OCI-LY1 (cell line): Measurements from ENCODE around the gene PRKCE.

ENCODE experiments used
- H2AFZ ChIP-seq: fragments of 200-600 bp; sonication (generic), shearing (Covaris generic); 2 replicates; pipeline ENCODE4 v1.6.0; 2014; ENCODE audit warnings: antibody characterized with exemption, mild to moderate bottlenecking, low read length
- H3F3A ChIP-seq: fragments of 200-600 bp; sonication (generic), shearing (Covaris generic); 2 replicates; pipeline ENCODE4 v1.6.0; 2014; ENCODE audit warnings: mild to moderate bottlenecking, antibody characterized with exemption, low read length, moderate library complexity; ENCODE audit not compliant: insufficient read depth
- H3K27ac ChIP-seq: fragments of 200-600 bp; sonication (generic); 2 replicates; pipeline ENCODE4 v1.5.1; 2014; ENCODE audit warnings: low read length, mixed run types, mild to moderate bottlenecking, low read depth; ENCODE audit not compliant: poor library complexity, severe bottlenecking
- H3K27me3 ChIP-seq: fragments of 200-600 bp; sonication (generic); 2 replicates; pipeline ENCODE4 v1.6.0; 2014; ENCODE audit warnings: antibody characterized with exemption, mild to moderate bottlenecking, low read length, moderate library complexity; ENCODE audit not compliant: insufficient read depth
- H3K36me3 ChIP-seq: fragments of 200-600 bp; sonication (generic); 2 replicates; pipeline ENCODE4 v1.6.1; 2014; ENCODE audit warnings: mild to moderate bottlenecking, antibody characterized with exemption, low read length, moderate library complexity, mixed read lengths; ENCODE audit not compliant: insufficient read depth
- H3K4me1 ChIP-seq: fragments of 200-600 bp; sonication (generic); 2 replicates; pipeline ENCODE4 v1.5.1; 2014; ENCODE audit warnings: mild to moderate bottlenecking, low read length, moderate library complexity; ENCODE audit not compliant: insufficient read depth, severe bottlenecking
- H3K4me2 ChIP-seq: fragments of 200-600 bp; sonication (generic), shearing (Covaris generic); 2 replicates; pipeline ENCODE4 v1.6.1; 2014; ENCODE audit warnings: low read length
- H3K4me3 ChIP-seq: fragments of 200-600 bp; sonication (generic); 2 replicates; pipeline ENCODE4 v1.5.1; 2014; ENCODE audit warnings: low read length, low read depth, mild to moderate bottlenecking, mixed read lengths; ENCODE audit not compliant: poor library complexity, severe bottlenecking
- H3K79me2 ChIP-seq: fragments of 200-600 bp; shearing (Covaris generic); 2 replicates; pipeline ENCODE4 v1.6.1; 2016; ENCODE audit warnings: mixed run types, low read length, mixed read lengths; ENCODE audit not compliant: insufficient read depth
- H3K9ac ChIP-seq: fragments of 200-600 bp; sonication (generic), shearing (Covaris generic); 2 replicates; pipeline ENCODE4 v1.6.1; 2014; ENCODE audit warnings: mild to moderate bottlenecking, low read length, mixed read lengths
- H3K9me2 ChIP-seq: fragments of 200-600 bp; sonication (generic), shearing (Covaris generic); 2 replicates; pipeline ENCODE4 v1.6.1; 2014; ENCODE audit warnings: low read depth, mild to moderate bottlenecking, low read length, mixed read lengths
- H3K9me3 ChIP-seq: fragments of 200-600 bp; shearing (Covaris generic); 2 replicates; pipeline ENCODE4 v1.6.1; 2014; ENCODE audit warnings: low read length, mixed read lengths
- H4K20me1 ChIP-seq: fragments of 200-600 bp; sonication (generic), shearing (Covaris generic); 2 replicates; pipeline ENCODE4 v1.6.0; 2016; ENCODE audit warnings: mild to moderate bottlenecking, low read length; ENCODE audit not compliant: insufficient read depth
- EZH2 ChIP-seq: fragments of 200-600 bp; sonication (generic), shearing (Covaris generic); IDR thresholded peaks from 2 replicates; pipeline ENCODE4 v1.8.0; 2017; ENCODE audit warnings: borderline replicate concordance, mixed run types, mild to moderate bottlenecking, antibody characterized with exemption, low read length, moderate library complexity, mixed read lengths
- TF ChIP-seq, protein P1 (sequence below): fragments of 200-600 bp; sonication (generic), shearing (Covaris generic); IDR thresholded peaks from 2 replicates; pipeline ENCODE4 v1.5.1; 2017; ENCODE audit warnings: mild to moderate bottlenecking, antibody characterized with exemption, low read length, moderate library complexity, mixed read lengths

PRKCE gene

DNA sequence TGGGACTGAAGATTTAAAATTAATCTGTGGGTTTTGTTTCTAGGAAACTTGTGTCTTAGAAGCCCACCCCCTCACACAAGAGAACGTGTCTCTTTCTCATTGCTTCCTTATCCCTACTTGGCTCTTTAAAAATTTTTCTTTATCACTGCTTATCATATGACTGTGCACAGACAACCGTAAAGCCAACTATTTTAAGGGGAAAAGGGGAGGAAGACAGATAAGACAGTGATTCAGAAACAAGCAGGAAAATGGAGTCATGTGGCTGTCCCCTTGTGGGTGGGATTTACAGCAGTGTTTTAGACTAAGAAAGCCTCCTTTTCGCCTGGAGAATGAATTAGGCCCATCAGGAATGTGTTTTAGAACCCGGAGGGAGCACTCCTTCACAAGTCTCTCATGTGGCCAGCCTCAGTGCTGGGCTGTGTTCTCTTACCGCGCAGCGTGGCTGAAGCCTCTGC lies 17.6 kb downstream of the PRKCE start:
- no peak overlapping the region for H3K9ac ChIP-seq
- no peaks in the 10 kb centered on the region for H3K9me3 ChIP-seq
- no peak for TF ChIP-seq EZH2
- TF ChIP-seq, protein P1, sequence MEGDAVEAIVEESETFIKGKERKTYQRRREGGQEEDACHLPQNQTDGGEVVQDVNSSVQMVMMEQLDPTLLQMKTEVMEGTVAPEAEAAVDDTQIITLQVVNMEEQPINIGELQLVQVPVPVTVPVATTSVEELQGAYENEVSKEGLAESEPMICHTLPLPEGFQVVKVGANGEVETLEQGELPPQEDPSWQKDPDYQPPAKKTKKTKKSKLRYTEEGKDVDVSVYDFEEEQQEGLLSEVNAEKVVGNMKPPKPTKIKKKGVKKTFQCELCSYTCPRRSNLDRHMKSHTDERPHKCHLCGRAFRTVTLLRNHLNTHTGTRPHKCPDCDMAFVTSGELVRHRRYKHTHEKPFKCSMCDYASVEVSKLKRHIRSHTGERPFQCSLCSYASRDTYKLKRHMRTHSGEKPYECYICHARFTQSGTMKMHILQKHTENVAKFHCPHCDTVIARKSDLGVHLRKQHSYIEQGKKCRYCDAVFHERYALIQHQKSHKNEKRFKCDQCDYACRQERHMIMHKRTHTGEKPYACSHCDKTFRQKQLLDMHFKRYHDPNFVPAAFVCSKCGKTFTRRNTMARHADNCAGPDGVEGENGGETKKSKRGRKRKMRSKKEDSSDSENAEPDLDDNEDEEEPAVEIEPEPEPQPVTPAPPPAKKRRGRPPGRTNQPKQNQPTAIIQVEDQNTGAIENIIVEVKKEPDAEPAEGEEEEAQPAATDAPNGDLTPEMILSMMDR: no peak
- H4K20me1 ChIP-seq: no peaks in the 10 kb centered on the region
- no peak overlapping the region for H3K4me3 ChIP-seq
- H3K9me2 ChIP-seq: no peaks in the 10 kb centered on the region
- peaks cover 20% of the 10 kb centered on the region for H3K4me1 ChIP-seq
- H3F3A ChIP-seq: no peaks in the 10 kb centered on the region; the same call in 1 of the 2 replicates
- H3K4me2 ChIP-seq: no peak overlapping the region
- no peak overlapping the region for H2AFZ ChIP-seq
- H3K27ac ChIP-seq: no peak overlapping the region
- H3K36me3 ChIP-seq: peaks cover 13% of the 10 kb centered on the region
- H3K79me2 ChIP-seq: peaks cover 74% of the 10 kb centered on the region
- no peaks in the 10 kb centered on the region for H3K27me3 ChIP-seq

DNA sequence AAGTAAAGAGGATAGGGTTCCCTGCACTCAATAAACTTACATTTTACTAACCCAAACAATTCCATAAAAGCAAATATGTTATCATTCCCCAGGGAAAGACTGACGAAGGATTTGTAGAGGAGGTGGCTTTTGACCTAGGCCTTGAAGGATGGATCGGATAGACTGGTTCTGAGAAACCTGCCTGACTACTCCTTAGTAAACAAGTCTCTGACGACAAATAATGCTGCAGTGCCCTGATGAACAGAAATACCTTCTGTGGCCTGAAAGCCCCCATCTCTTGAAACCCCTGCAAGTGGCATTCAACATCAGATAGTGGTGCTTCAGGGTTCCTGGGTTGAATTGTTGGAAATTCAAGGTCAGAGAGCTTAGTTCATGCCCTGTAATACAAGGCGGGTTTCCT lies 19.2 kb downstream of the PRKCE start:
- Histone ChIP-seq H3K36me3 (peaks cover 13% of the 10 kb centered on the region), H3K4me1 (peaks cover 20% of the 10 kb centered on the region), H3K4me2 (no peak overlapping the region), H3K27me3 (no peaks in the 10 kb centered on the region), H2AFZ (no peak overlapping the region), H3K4me3 (no peak overlapping the region), H3K79me2 (peaks cover 75% of the 10 kb centered on the region), H4K20me1 (no peaks in the 10 kb centered on the region), H3K9me2 (no peaks in the 10 kb centered on the region), H3K9ac (no peak overlapping the region), H3F3A (no peaks in the 10 kb centered on the region), H3K9me3 (no peaks in the 10 kb centered on the region), H3K27ac (no peak overlapping the region)
- TF ChIP-seq, protein P1: no peak
- TF ChIP-seq EZH2: no peak

DNA sequence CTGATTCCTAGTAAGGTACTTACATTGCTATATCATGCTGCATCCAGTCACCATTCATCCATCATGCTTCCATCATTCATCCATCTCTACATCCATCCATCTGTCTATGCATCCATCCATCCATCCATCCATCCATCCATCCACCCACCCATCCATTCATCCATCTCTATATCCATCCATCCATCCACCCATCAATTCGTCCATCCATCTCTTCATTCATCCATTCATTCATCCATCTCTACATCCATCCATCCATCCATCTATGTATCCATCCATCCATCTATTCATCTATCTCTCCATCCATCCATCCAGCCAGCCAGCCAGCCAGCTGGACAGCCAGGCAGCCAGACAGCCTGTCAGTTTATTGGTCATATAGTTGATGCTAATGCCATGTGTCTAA lies 20.7 kb downstream of the PRKCE start:
- peaks cover 72% of the 10 kb centered on the region for H3K79me2 ChIP-seq
- no peak overlapping the region for H3K9ac ChIP-seq
- H3K4me1 ChIP-seq: peaks cover 22% of the 10 kb centered on the region
- no peaks in the 10 kb centered on the region for H3F3A ChIP-seq
- H3K9me2 ChIP-seq: no peaks in the 10 kb centered on the region
- TF ChIP-seq EZH2: no peak
- TF ChIP-seq, protein P1: no peak
- no peaks in the 10 kb centered on the region for H4K20me1 ChIP-seq
- H3K9me3 ChIP-seq: no peaks in the 10 kb centered on the region
- H3K27ac ChIP-seq: no peak overlapping the region
- H3K4me3 ChIP-seq: no peak overlapping the region
- no peak overlapping the region for H2AFZ ChIP-seq
- no peaks in the 10 kb centered on the region for H3K27me3 ChIP-seq
- H3K4me2 ChIP-seq: no peak overlapping the region
- peaks cover 7% of the 10 kb centered on the region; the same call in 1 of the 2 replicates for H3K36me3 ChIP-seq
